Endothelial cell of umbilical vein (primary cell): Measurements from ENCODE around the gene PUM2. TPM values are rescaled to one million over a fixed set of nuclear protein-coding genes. Genes with fewer than 3 reads are reported as not detected.
"Not testable (repeated sequence)": the region's sequence is repeated elsewhere in the genome, so short reads cannot be mapped to it uniquely, and the experiment has no call there.

Experiments used
- BruUV-seq: library from RNA; stranded (reverse); fragments of 400-500 nt; replicated peaks from 2 replicates; lab custom pipeline; 2021; lab: Mats Ljungman, UMichigan
- CTCF ChIA-PET: fragments of 300-600, 350-600 bp; sonication (Branson Sonifier 250); formaldehyde crosslinking; loops from one replicate; lab custom pipeline; 2021; ENCODE audit warnings: antibody characterized with exemption, inconsistent platforms; lab: Charles Lee
- POLR2A ChIA-PET: fragments of 300-600, 350-600 bp; sonication (Branson Sonifier 250); formaldehyde crosslinking; loops from one replicate; lab custom pipeline; 2021; ENCODE audit warnings: antibody characterized with exemption, inconsistent platforms; lab: Charles Lee
- DNase-seq: peaks from one replicate; pipeline ENCODE4 v3.0.0-alpha.2; 2011; ENCODE audit warnings: low read depth, low spot score
- FAIRE-seq: peaks from 2 replicates; lab custom pipeline; 2011; peaks lifted over from hg19 to GRCh38; lab: Jason Lieb, UNC
- H2AFZ ChIP-seq: 2 replicates; pipeline ENCODE4 v1.6.0; 2012; ENCODE audit warnings: low read depth, low read length, control low read depth, inconsistent platforms
- H3K27ac ChIP-seq: 2 replicates; pipeline ENCODE4 v1.5.1; 2011; ENCODE audit warnings: low read depth, mild to moderate bottlenecking, control low read depth, low read length, moderate library complexity; ENCODE audit not compliant: insufficient read depth
- H3K27me3 ChIP-seq, 2 experiments: 2 replicates each; pipeline versions ENCODE4 v1.6.0 to v1.6.1; 2011; ENCODE audit warnings: low read length in 2 of 2, mixed read lengths in 1 of 2; ENCODE audit not compliant: control insufficient read depth in 2 of 2, insufficient read depth in 2 of 2
- H3K36me3 ChIP-seq, 2 experiments: 2 replicates in 1 of 2; 3 replicates in 1 of 2; pipeline ENCODE4 v1.5.1; 2011; ENCODE audit warnings: low read length in 2 of 2, mild to moderate bottlenecking in 1 of 2, moderate library complexity in 1 of 2; ENCODE audit not compliant: control insufficient read depth in 2 of 2, insufficient read depth in 2 of 2; ENCODE audit errors: extremely low read depth in 1 of 2
- H3K4me1 ChIP-seq: 3 replicates; pipeline ENCODE4 v1.5.1; 2011; ENCODE audit warnings: mild to moderate bottlenecking, low read length; ENCODE audit not compliant: control insufficient read depth, insufficient read depth; ENCODE audit errors: extremely low read depth
- H3K4me2 ChIP-seq: 2 replicates; pipeline ENCODE4 v1.6.1; 2011; ENCODE audit warnings: low read length, control low read depth, mixed read lengths; ENCODE audit not compliant: insufficient read depth
- H3K4me3 ChIP-seq, 3 experiments: fragments of 200-600 bp in 1 of 3; sonication (generic), shearing (Covaris generic) in 1 of 3; replicated peaks in 1 of 3; 2 replicates each; pipeline ENCODE4 v1.5.1; 2011 to 2016; ENCODE audit warnings: control low read depth in 3 of 3, low read length in 3 of 3, mild to moderate bottlenecking in 2 of 3, inconsistent platforms in 1 of 3, low read depth in 1 of 3, moderate library complexity in 1 of 3; ENCODE audit not compliant: insufficient read depth in 1 of 3
- H3K79me2 ChIP-seq: 2 replicates; pipeline ENCODE4 v1.6.0; 2012; ENCODE audit warnings: low read length, inconsistent platforms; ENCODE audit not compliant: control insufficient read depth, insufficient read depth
- H3K9ac ChIP-seq: replicated peaks from 2 replicates; pipeline ENCODE3; 2011; ENCODE audit warnings: low read length, control low read depth; ENCODE audit not compliant: insufficient read depth; ENCODE audit errors: extremely low read depth
- H3K9me1 ChIP-seq: replicated peaks from 3 replicates; pipeline ENCODE4 v1.6.0; 2011; ENCODE audit warnings: mild to moderate bottlenecking, low read length; ENCODE audit not compliant: control insufficient read depth, insufficient read depth; ENCODE audit errors: extremely low read depth
- H3K9me3 ChIP-seq: replicated peaks from 2 replicates; pipeline ENCODE4 v1.5.1; 2012; ENCODE audit warnings: low read length, inconsistent platforms; ENCODE audit not compliant: control insufficient read depth, insufficient read depth
- H4K20me1 ChIP-seq: replicated peaks from 2 replicates; pipeline ENCODE3; 2011; ENCODE audit warnings: mild to moderate bottlenecking, low read length; ENCODE audit not compliant: control insufficient read depth, insufficient read depth; ENCODE audit errors: extremely low read depth
- EZH2 ChIP-seq: IDR thresholded peaks from 2 replicates; pipeline ENCODE4 v1.6.1; 2012; ENCODE audit warnings: borderline replicate concordance, low read depth, mild to moderate bottlenecking, moderate library complexity, low read length, inconsistent platforms; ENCODE audit not compliant: severe bottlenecking
- GATA2 ChIP-seq: IDR thresholded peaks from 2 replicates; pipeline ENCODE4 v1.7.0; 2011; ENCODE audit warnings: low read depth, mild to moderate bottlenecking, moderate library complexity, mixed read lengths, low read length; ENCODE audit not compliant: insufficient read length, insufficient read depth
- JUN ChIP-seq: IDR thresholded peaks from 2 replicates; pipeline ENCODE4 v1.6.1; 2011; ENCODE audit warnings: borderline replicate concordance, low read depth; ENCODE audit not compliant: insufficient read length, insufficient read depth
- MYC ChIP-seq: IDR thresholded peaks from one replicate; pipeline ENCODE4 v1.6.1; 2011; ENCODE audit warnings: mild to moderate bottlenecking, low read depth, low read length
- POLR2AphosphoS5 ChIP-seq: IDR thresholded peaks from 2 replicates; pipeline ENCODE4 v1.6.1; 2012; ENCODE audit warnings: low read depth, mild to moderate bottlenecking, control low read depth, low read length, moderate library complexity; ENCODE audit not compliant: insufficient read depth
- dilution Hi-C: fragments of 300-500 bp; cut with MboI; formaldehyde crosslinking; loops from one replicate; pipeline ENCODE4 v1.15.0; 2019; ENCODE audit warnings: low sequenced_read_pairs; ENCODE audit not compliant: extremely low pct_ligation_motif_present
- intact Hi-C: fragments of 100-400 bp; cut with micrococcal nuclease; formaldehyde crosslinking; loops from one replicate; pipeline ENCODE4 v1.10.0; 2022
- polyA plus RNA-seq, 4 experiments: library from polyadenylated mRNA; depleted of rRNA in 3 of 4; stranded (reverse) in 3 of 4; unstranded in 1 of 4; fragments of >200 nt; gene quantifications; 2 replicates each; pipeline versions ENCODE4 v1.2.1 to v1.2.3, GENCODE V29; 2011 to 2012; ENCODE audit warnings: missing spikeins in 1 of 4
- total RNA-seq: library from RNA; stranded (reverse); gene quantifications from 2 replicates; pipeline ENCODE4 v1.2.3, GENCODE V29; 2021
- TF ChIP-seq, protein P1 (sequence below), 2 donors: IDR thresholded peaks; 1 replicate in 1 of 2; 2 replicates in 1 of 2; pipeline ENCODE4 v1.5.1; 2011; ENCODE audit warnings: low read length in 2 of 2, mild to moderate bottlenecking in 2 of 2, moderate library complexity in 2 of 2, control low read depth in 1 of 2, inconsistent platforms in 1 of 2, low read depth in 1 of 2; ENCODE audit not compliant: insufficient read depth in 1 of 2; ENCODE audit errors: extremely low read depth in 1 of 2

Gene PUM2
- total and polyA plus RNA-seq, 2 donors (not counting 3 experiments of a cell fraction or from before 2014, with no cell fraction given), result 32.9 to 83.7 TPM

DNA sequence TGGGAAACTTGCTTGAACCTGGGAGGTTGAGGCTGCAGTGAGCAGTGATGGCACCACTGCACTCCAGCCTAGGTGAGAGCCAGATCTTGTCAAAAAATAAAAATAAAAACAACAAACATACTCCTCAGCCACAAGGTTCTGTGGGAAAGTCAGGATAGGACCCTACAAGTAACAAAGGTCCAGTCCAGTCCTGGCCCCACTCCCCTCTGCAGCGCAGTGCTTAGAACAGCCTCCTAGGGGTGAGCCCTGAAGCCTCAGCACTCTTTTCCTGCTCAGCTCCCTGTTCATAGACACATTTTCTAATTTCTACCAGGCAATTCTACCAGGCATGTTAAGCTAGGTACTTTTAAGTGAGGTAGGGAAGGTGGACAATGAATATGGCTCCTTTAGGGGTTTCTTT lies 103.6 kb downstream of the PUM2 start:
- Histone ChIP-seq H2AFZ (no peak overlapping the region), H4K20me1 (no peaks in the 10 kb centered on the region), H3K9ac (no peak overlapping the region), H3K9me3 (no peaks in the 10 kb centered on the region), H3K27ac (no peak overlapping the region), H3K4me3 (no peak overlapping the region), H3K79me2 (no peaks in the 10 kb centered on the region), H3K4me1 (no peaks in the 10 kb centered on the region), H3K4me2 (no peak overlapping the region), H3K27me3 (no peaks in the 10 kb centered on the region), H3K36me3 (peaks cover under 1 to 17% of the 10 kb centered on the region in 2 experiments), H3K9me1 (no peaks in the 10 kb centered on the region)
- ChIA-PET POLR2A (no interaction called here), CTCF (interaction anchor here (1.6 kb wide), 1 partner anchor 80 kb away, joined by 6 read pairs; no protein-coding TSS in a partner anchor)
- no peak for DNase-seq
- intact Hi-C loops, result no loop called here
- no TSS peak for BruUV-seq
- no peak for TF ChIP-seq POLR2AphosphoS5
- no peak for TF ChIP-seq MYC
- no peak for TF ChIP-seq JUN
- TF ChIP-seq GATA2, result no peak
- no peak for TF ChIP-seq EZH2
- TF ChIP-seq, protein P1, sequence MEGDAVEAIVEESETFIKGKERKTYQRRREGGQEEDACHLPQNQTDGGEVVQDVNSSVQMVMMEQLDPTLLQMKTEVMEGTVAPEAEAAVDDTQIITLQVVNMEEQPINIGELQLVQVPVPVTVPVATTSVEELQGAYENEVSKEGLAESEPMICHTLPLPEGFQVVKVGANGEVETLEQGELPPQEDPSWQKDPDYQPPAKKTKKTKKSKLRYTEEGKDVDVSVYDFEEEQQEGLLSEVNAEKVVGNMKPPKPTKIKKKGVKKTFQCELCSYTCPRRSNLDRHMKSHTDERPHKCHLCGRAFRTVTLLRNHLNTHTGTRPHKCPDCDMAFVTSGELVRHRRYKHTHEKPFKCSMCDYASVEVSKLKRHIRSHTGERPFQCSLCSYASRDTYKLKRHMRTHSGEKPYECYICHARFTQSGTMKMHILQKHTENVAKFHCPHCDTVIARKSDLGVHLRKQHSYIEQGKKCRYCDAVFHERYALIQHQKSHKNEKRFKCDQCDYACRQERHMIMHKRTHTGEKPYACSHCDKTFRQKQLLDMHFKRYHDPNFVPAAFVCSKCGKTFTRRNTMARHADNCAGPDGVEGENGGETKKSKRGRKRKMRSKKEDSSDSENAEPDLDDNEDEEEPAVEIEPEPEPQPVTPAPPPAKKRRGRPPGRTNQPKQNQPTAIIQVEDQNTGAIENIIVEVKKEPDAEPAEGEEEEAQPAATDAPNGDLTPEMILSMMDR (IDR thresholded peaks at IDR 0.05; ENCODE audit: extremely low read depth in 1 of 2, insufficient read depth in 1 of 2, low read depth in 1 of 2, low read length in 2 of 2), result no peak
- no peak for FAIRE-seq
- dilution Hi-C loops, result no loop called here

DNA sequence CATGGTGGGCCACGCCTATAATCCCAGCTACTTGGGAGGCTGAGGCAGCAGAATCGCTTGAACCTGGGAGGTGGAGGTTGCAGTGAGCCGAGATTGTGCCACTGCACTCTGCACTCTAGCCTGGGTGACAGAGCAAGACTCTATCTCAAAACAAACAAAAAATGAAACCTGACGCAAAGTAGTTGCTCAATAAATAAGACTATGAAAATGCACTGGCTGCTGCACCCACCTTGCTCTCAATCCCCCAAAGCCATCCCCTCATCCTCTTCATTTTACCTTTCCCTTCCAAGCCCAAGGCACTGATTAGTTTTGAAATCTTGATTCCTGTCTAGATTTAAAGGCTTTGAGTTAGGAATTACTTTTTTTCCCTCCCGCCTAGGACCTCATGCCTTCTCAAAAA lies 107.0 kb downstream of the PUM2 start:
- H3K79me2 ChIP-seq, DNase-seq, H3K4me3 ChIP-seq, dilution Hi-C loops, H3K9ac ChIP-seq, H3K27ac ChIP-seq, H3K9me3 ChIP-seq, intact Hi-C loops, H2AFZ ChIP-seq, BruUV-seq, H4K20me1 ChIP-seq, H3K36me3 ChIP-seq, FAIRE-seq, POLR2A ChIA-PET, H3K4me1 ChIP-seq, H3K27me3 ChIP-seq, H3K4me2 ChIP-seq, H3K9me1 ChIP-seq: not testable (repeated sequence)
- CTCF ChIA-PET, result interaction anchor here (1.0 to 3.0 kb wide), 3 partner anchors 47 to 108 kb away, joined by 3 to 10 read pairs (median 4); no protein-coding TSS in a partner anchor
